Natural killer cell (primary cell): ENCODE measurements around the gene STIL. TPM values are rescaled to one million over a fixed set of nuclear protein-coding genes. Genes with fewer than 3 reads are reported as not detected.

Experiments used
- ATAC-seq, 3 donors: fragments of 150-1000 bp in 2 of 3; fragments of 200-7000 bp in 1 of 3; cut with Tn5 transposase; 1 replicate in 1 of 3; 2 replicates in 2 of 3; pipeline ENCODE4 v1.10.0; 2021; ENCODE audit warnings: mild to moderate bottlenecking in 2 of 3, moderate library complexity in 2 of 3
- DNase-seq, 2 donors: peaks; one replicate each; pipeline versions ENCODE4 v3.0.0 to v3.0.0-alpha.2; 2013 to 2021; ENCODE audit warnings: mixed read lengths in 1 of 2
- H3K27ac ChIP-seq: one replicate; pipeline ENCODE4 v1.5.1; 2013; ENCODE audit warnings: mild to moderate bottlenecking, low read length
- H3K27me3 ChIP-seq: one replicate; pipeline ENCODE4 v1.6.1; 2013; ENCODE audit warnings: low read length; ENCODE audit not compliant: control insufficient read depth, insufficient read depth
- H3K36me3 ChIP-seq: one replicate; pipeline ENCODE4 v1.6.1; 2013; ENCODE audit warnings: low read length; ENCODE audit not compliant: control insufficient read depth, insufficient read depth
- H3K4me1 ChIP-seq: one replicate; pipeline ENCODE4 v1.6.1; 2013; ENCODE audit warnings: low read length; ENCODE audit not compliant: control insufficient read depth, insufficient read depth
- H3K4me3 ChIP-seq: one replicate; pipeline ENCODE4 v1.5.1; 2013; ENCODE audit warnings: low read length
- H3K9me3 ChIP-seq: one replicate; pipeline ENCODE4 v1.6.1; 2013; ENCODE audit warnings: low read length; ENCODE audit not compliant: control insufficient read depth, insufficient read depth
- H3K27ac Mint-ChIP-seq, 2 donors: one replicate each; pipeline ENCODE4 v1.8.0; 2022; ENCODE audit warnings: mild to moderate bottlenecking in 2 of 2, mixed read lengths in 2 of 2, moderate library complexity in 1 of 2
- H3K27me3 Mint-ChIP-seq, 2 donors: one replicate each; pipeline ENCODE4 v1.8.0; 2022; ENCODE audit warnings: low read depth in 2 of 2, mixed read lengths in 2 of 2
- H3K36me3 Mint-ChIP-seq: one replicate; pipeline ENCODE4 v1.8.0; 2022; ENCODE audit warnings: mixed read lengths
- H3K4me1 Mint-ChIP-seq, 2 donors: one replicate each; pipeline ENCODE4 v1.8.0; 2022; ENCODE audit warnings: mixed read lengths in 2 of 2
- H3K4me3 Mint-ChIP-seq: one replicate; pipeline ENCODE4 v1.8.0; 2022; ENCODE audit warnings: mild to moderate bottlenecking, moderate library complexity, mixed read lengths
- H3K9me3 Mint-ChIP-seq, 2 donors: one replicate each; pipeline ENCODE4 v1.8.0; 2022; ENCODE audit warnings: mixed read lengths in 2 of 2
- CTCF ChIP-seq: fragments of 200-600 bp; IDR thresholded peaks from one replicate; pipeline ENCODE4 v1.8.0; 2022; ENCODE audit warnings: antibody characterized with exemption
- WGBS: methylation state at CpG from one replicate; pipeline ENCODE4 v1.1.7; 2013; ENCODE audit warnings: missing lambda C conversion rate; ENCODE audit not compliant: insufficient coverage; 5-methylcytosine and 5-hydroxymethylcytosine counted together
- intact Hi-C: fragments of 100-400 bp; cut with micrococcal nuclease; formaldehyde crosslinking; loops from one replicate; pipeline ENCODE4 v1.14.2; 2022
- total RNA-seq, 4 donors: library from RNA; stranded (reverse); fragments of 120-200 nt in 1 of 4; gene quantifications; one replicate each; pipeline versions ENCODE4 v1.2.3 to v1.2.4, GENCODE V29; 2013 to 2022

The STIL gene
- total RNA-seq, 3 donors from 2014 or later (not counting 1 experiment from before 2014, with no cell fraction given): 2.1 to 2.9 (median 2.4) TPM

DNA sequence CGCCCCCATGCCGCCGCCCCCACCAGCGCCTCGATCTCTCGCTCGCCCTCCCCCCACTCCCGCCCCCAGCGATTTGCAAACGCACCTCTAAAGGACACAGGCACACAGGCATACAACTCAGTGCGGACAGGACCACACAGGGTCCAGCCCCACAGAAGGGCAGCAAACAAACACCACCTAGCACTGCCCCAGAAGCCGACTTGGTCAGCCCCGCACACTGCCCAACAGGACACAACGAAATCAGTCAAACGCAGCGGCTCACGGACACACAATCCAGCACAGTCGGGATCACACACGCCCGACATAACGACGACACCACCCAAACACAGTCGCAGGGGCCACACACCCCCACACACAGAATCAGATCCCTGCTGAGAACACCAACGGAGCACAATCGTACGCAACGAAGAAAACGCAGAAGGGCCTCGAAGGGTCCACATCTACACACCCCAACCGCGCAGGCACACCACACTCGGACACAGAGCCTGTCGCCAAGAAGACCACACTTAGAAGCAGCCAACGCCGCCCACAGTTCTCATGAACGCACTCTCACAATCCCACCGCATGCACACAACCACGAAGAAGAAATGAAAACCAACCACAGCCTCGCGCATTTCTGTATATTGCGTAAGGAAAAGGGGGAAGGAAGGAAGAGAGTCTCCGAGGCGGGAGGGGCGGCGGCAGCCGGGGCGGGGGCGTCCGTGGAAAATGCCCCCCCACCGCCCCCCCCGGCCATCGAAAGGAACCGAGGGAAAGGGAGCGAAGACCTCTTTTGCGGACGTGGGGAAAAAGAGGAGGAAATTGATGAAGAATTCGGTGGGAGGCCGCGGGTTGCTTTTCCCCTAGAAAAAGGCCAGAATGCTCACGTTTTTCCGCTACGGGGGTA is 82.4 kb downstream of the STIL start:
- Mint-ChIP-seq H3K4me1 (peaks cover 22 to 37% of the 10 kb centered on the region in 2 donors), H3K27ac (no peak overlapping the region), H3K4me3 (peak overlapping the region; percentile 75), H3K36me3 (no peaks in the 10 kb centered on the region), H3K27me3 (peaks cover 73 to 75% of the 10 kb centered on the region in 2 donors), H3K9me3 (no peaks in the 10 kb centered on the region)
- peaks cover 28% of the 10 kb centered on the region for H3K4me1 ChIP-seq
- no peak for TF ChIP-seq CTCF
- no peak overlapping the region for H3K27ac ChIP-seq
- ATAC-seq (peak; percentile 34 to 59 (median 50)), DNase-seq (peak in 1 of 2 donors; percentile 46)
- H3K36me3 ChIP-seq: no peaks in the 10 kb centered on the region
- H3K4me3 ChIP-seq: peak overlapping the region; percentile 19
- peaks cover 59% of the 10 kb centered on the region for H3K27me3 ChIP-seq
- WGBS: 1% methylated on average over 59 of the region's 62 CpGs
- intact Hi-C loops: loop anchor here (10.0 kb wide), 1 partner anchor 203 kb away; the partner anchor contains the start of gene FOXD2
- no peaks in the 10 kb centered on the region for H3K9me3 ChIP-seq

DNA sequence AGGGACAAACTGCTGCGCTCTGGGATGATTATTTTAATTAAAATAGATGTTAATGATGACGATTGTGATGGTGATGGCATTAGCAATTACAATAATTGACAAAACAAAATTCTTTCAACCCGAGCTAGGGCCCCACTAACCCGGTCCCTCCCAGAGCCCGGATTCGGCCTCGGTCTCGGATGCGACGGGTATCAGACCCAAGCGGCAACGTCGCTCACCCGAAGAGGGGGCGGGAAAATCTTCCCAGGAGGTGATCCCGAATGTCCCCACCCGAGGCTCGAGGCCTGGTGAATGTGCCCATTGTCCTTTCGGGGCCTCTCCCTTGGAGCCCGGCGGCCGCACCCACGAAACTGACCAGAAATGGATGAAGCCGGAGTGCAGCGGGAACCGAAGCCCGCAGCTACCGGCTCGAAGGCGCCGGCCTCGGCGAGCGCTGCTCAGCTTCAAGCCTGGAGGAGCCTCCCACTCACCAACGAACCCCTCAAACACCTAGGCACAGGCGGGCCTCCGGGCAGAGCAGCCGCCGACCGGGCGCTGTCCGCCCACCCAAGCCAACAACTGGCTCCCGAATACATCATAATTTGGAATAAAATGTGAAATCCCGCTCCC is 83.2 kb downstream of the STIL start:
- peaks cover 77 to 83% of the 10 kb centered on the region in 2 donors for H3K27me3 Mint-ChIP-seq
- no peak overlapping the region for H3K27ac Mint-ChIP-seq
- H3K9me3 ChIP-seq: no peaks in the 10 kb centered on the region
- peaks cover 62% of the 10 kb centered on the region for H3K27me3 ChIP-seq
- H3K27ac ChIP-seq: no peak overlapping the region
- no peaks in the 10 kb centered on the region for H3K9me3 Mint-ChIP-seq
- peak overlapping the region; percentile 56 for H3K4me3 Mint-ChIP-seq
- ATAC-seq: peak in 2 of 3 donors; percentile 46 to 55
- H3K36me3 ChIP-seq: no peaks in the 10 kb centered on the region
- H3K4me1 ChIP-seq: peaks cover 28% of the 10 kb centered on the region
- no peak for TF ChIP-seq CTCF
- no peak overlapping the region for H3K4me3 ChIP-seq
- peak; percentile 21 to 33 for DNase-seq
- H3K36me3 Mint-ChIP-seq: no peaks in the 10 kb centered on the region
- WGBS: 1% methylated on average over 44 of the region's 44 CpGs
- intact Hi-C loops: loop anchor here (10.0 kb wide), 1 partner anchor 204 kb away; the partner anchor contains the start of gene FOXD2
- peaks cover 22 to 38% of the 10 kb centered on the region in 2 donors for H3K4me1 Mint-ChIP-seq

- no peak overlapping the region for H3K27ac Mint-ChIP-seq
- Histone ChIP-seq H3K36me3 (no peaks in the 10 kb centered on the region), H3K9me3 (no peaks in the 10 kb centered on the region), H3K4me3 (no peak overlapping the region), H3K4me1 (peaks cover 25% of the 10 kb centered on the region), H3K27me3 (peaks cover 62% of the 10 kb centered on the region), H3K27ac (no peak overlapping the region)
- TF ChIP-seq CTCF: no peak
- H3K4me3 Mint-ChIP-seq: peak overlapping the region; percentile 56
- no peaks in the 10 kb centered on the region for H3K36me3 Mint-ChIP-seq
- H3K4me1 Mint-ChIP-seq: peaks cover 22 to 41% of the 10 kb centered on the region in 2 donors
- no peaks in the 10 kb centered on the region for H3K9me3 Mint-ChIP-seq
- intact Hi-C loops: loop anchor here (10.0 kb wide), 1 partner anchor 205 kb away; the partner anchor contains the start of gene FOXD2
- WGBS: 3% methylated on average over 8 of the region's 23 CpGs
- peaks cover 78 to 85% of the 10 kb centered on the region in 2 donors for H3K27me3 Mint-ChIP-seq
- no peak for ATAC-seq
- no peak for DNase-seq
Observed at GRCh38 chr1:47229886-47230691, 83.9 kb downstream of the STIL start.
